VCaP (cell line): Measurements from ENCODE around the gene OLFM3.

ENCODE experiments used
- H3K27ac ChIP-seq: fragments of 450-650 bp; 2 replicates; pipeline ENCODE4 v1.5.1; 2017
- CTCF ChIP-seq: fragments of 450-650 bp; conservative IDR thresholded peaks from 2 replicates; pipeline ENCODE4 v1.5.1; 2017; ENCODE audit warnings: mild to moderate bottlenecking, moderate library complexity

OLFM3 gene

GRCh38 chr1:101833312-101833711 is 163.4 kb downstream of the OLFM3 start:
- no peak overlapping the region for H3K27ac ChIP-seq
- no peak for TF ChIP-seq CTCF

GRCh38 chr1:101826416-101826815 is 170.3 kb downstream of the OLFM3 start:
- no peak for TF ChIP-seq CTCF
- H3K27ac ChIP-seq, result no peak overlapping the region

GRCh38 chr1:101820071-101820470 is 176.7 kb downstream of the OLFM3 start:
- TF ChIP-seq CTCF, result peak; percentile 85
- no peak overlapping the region for H3K27ac ChIP-seq

DNA sequence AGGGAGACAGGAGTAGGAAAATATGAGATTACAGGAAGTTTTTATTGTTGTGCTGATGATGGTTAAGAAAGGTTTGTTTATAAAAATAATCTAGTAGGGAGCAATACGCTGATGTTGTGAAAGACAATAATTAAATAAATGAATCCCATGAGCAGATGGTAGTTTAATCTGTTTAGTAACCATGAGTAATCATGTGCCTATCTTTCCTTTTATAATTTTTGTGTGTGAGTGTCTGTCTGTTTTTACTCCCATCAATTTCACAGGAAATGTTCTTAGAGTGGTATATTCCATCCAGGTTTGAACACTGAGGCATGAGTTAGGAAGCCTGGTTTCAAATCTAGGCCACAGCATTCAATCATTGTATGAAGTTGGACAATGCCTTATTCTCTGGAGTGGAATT is 180.5 kb downstream of the OLFM3 start:
- H3K27ac ChIP-seq, result peak overlapping the region; percentile 60
- TF ChIP-seq CTCF, result no peak

DNA sequence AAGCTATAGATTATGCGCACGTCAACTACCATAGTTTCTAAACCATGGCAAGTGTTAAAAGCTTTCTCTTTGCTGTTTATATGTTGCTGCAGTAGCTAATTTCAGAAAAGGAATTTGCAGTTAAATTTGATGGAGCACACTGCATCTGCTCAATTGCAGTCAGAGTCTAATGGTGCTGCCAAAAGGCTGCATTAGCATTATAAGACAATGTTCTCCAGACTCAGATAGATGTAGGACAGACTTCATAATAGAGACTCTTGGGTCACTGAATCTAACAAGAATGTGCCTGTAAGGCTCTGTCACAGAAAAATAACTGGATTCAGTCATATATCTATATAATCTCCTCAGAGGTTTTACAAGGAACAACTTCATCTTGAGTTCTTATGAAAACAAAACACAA is 198.3 kb downstream of the OLFM3 start:
- peak overlapping the region; percentile 86 for H3K27ac ChIP-seq
- TF ChIP-seq CTCF, result no peak

DNA sequence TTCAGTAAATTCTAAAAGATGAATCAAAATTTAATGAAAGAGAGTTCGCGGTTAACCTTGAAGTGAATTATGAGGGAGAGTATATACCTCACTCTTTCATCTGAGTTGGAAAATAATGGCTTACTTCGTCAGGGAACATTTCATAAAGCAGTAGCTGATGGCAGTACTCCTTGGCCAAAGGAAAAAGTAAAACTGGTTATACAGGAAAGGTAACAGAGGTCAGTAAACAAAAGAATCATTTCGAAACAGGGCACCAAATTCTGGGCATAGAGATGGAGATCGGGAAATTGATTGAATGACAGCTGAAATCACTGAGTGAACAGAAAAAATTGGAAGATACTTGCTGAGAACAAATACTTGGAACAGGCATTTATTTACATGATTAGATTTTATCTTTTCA is 199.0 kb downstream of the OLFM3 start:
- TF ChIP-seq CTCF, result no peak
- H3K27ac ChIP-seq, result peak overlapping the region; percentile 86

DNA sequence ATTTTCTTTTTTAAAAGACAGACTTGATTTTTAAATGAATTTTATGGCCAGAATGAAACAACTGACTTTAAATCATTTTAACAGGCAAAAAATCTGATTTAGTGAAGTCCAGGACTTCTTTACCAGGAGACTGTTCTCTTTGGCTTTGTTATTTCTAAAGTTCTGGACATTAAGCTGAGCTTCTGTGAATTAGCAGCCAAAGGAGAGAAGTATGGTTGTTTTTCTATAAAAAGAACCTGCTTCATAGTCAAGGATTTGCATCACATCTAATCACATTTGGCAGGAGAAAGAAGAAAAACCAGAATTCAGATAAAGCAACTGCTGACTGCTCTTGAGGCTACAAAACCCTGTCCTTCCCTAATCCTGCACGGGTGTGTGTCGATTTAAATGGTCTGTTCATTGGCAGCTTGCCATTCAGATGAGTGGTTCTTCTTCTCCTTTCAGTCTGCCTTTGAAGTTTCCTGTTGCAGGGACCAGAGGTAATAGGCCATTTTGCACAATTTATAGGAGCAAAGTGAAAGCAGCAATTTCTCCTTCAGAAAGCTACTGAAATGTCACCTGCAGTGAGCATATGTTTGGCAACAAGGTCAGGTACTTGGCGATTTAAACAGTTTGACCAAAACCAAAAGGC is 215.4 kb downstream of the OLFM3 start:
- H3K27ac ChIP-seq, result peak overlapping the region; percentile 67
- TF ChIP-seq CTCF, result no peak
